Measurements from ENCODE around the gene FAM241A. TPM values are rescaled to one million over a fixed set of nuclear protein-coding genes. Genes with fewer than 3 reads are reported as not detected.

Gene FAM241A
- total and polyA plus RNA-seq, 2 donors (not counting 1 experiment from before 2014, with no cell fraction given), result 1.2 to 1.7 TPM

- Histone ChIP-seq H3K9ac (ENCODE audit: insufficient read depth, low read length) (no peak overlapping the region), H3K4me1 (ENCODE audit: control insufficient read depth, extremely low read depth, insufficient read depth, low read length) (peaks cover 5% of the 10 kb centered on the region), H2AFZ (ENCODE audit: low read length) (no peak overlapping the region), H4K20me1 (ENCODE audit: control insufficient read depth, extremely low read depth, insufficient read depth, low read length) (no peaks in the 10 kb centered on the region), H3K79me2 (ENCODE audit: control insufficient read depth, insufficient read depth, low read length) (no peaks in the 10 kb centered on the region), H3K27me3 (ENCODE audit: control insufficient read depth, insufficient read depth, low read length) (no peaks in the 10 kb centered on the region), H3K4me3 (replicated peaks in 1 of 4; ENCODE audit: control extremely low read depth in 1 of 4, insufficient read depth in 1 of 4, low read depth in 3 of 4, low read length in 4 of 4) (no peak overlapping the region), H3K4me2 (ENCODE audit: extremely low read depth, insufficient read depth, low read length) (no peak overlapping the region), H3K9me3 (ENCODE audit: control insufficient read depth, insufficient read depth, low read depth, low read length) (no peaks in the 10 kb centered on the region), H3K36me3 (ENCODE audit: control insufficient read depth, insufficient read depth, low read length) (no peaks in the 10 kb centered on the region), H3K27ac (ENCODE audit: insufficient read depth, low read length) (no peak overlapping the region)
- TF ChIP-seq EZH2 (IDR thresholded peaks at IDR 0.05; ENCODE audit: low read length, missing control alignments) (no peak), CTCF (conservative IDR thresholded peaks at IDR 0.05 in 1 of 2, IDR thresholded peaks at IDR 0.05 in 1 of 2; ENCODE audit: low read depth in 1 of 2, low read length in 2 of 2) (no peak)
- peak in 1 of 2 donors; percentile 63 for DNase-seq (ENCODE audit: low read depth in 2 of 2)
Observed at GRCh38 chr4:112210777-112211176, 65.5 kb downstream of the FAM241A start.

DNA sequence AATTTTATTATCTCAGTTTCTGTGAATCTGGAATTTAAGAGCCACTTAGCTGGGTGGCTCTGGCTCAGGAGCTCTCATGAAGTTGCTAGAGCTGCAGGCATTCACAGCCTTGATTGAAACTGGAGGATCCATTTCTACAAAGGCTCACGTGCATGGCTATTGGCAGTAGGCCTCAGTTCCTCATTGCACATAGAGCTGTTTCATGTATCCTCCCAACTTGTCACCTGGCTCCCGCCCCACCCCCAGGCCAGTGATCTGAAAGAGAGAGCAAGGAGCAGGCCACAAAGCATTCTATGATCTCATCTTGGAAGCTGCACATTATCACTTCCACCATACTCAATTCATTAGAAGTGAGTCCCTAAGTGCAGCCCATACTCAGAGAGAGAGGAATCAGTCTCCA is 67.8 kb downstream of the FAM241A start:
- Histone ChIP-seq H3K4me1 (ENCODE audit: control insufficient read depth, extremely low read depth, insufficient read depth, low read length) (peaks cover 5% of the 10 kb centered on the region), H2AFZ (ENCODE audit: low read length) (no peak overlapping the region), H3K9ac (ENCODE audit: insufficient read depth, low read length) (no peak overlapping the region), H3K36me3 (ENCODE audit: control insufficient read depth, insufficient read depth, low read length) (no peaks in the 10 kb centered on the region), H3K27me3 (ENCODE audit: control insufficient read depth, insufficient read depth, low read length) (no peaks in the 10 kb centered on the region), H3K27ac (ENCODE audit: insufficient read depth, low read length) (no peak overlapping the region), H3K79me2 (ENCODE audit: control insufficient read depth, insufficient read depth, low read length) (no peaks in the 10 kb centered on the region), H4K20me1 (ENCODE audit: control insufficient read depth, extremely low read depth, insufficient read depth, low read length) (no peaks in the 10 kb centered on the region), H3K4me3 (replicated peaks in 1 of 4; ENCODE audit: control extremely low read depth in 1 of 4, insufficient read depth in 1 of 4, low read depth in 3 of 4, low read length in 4 of 4) (no peak overlapping the region), H3K9me3 (ENCODE audit: control insufficient read depth, insufficient read depth, low read depth, low read length) (no peaks in the 10 kb centered on the region), H3K4me2 (ENCODE audit: extremely low read depth, insufficient read depth, low read length) (no peak overlapping the region)
- peak in 1 of 2 donors; percentile 2 for DNase-seq (ENCODE audit: low read depth in 2 of 2)
- TF ChIP-seq CTCF (conservative IDR thresholded peaks at IDR 0.05 in 1 of 2, IDR thresholded peaks at IDR 0.05 in 1 of 2; ENCODE audit: low read depth in 1 of 2, low read length in 2 of 2), result no peak

- TF ChIP-seq EZH2 (IDR thresholded peaks at IDR 0.05; ENCODE audit: low read length, missing control alignments), result no peak
- peak in 1 of 2 donors; percentile 3 for TF ChIP-seq CTCF (conservative IDR thresholded peaks at IDR 0.05 in 1 of 2, IDR thresholded peaks at IDR 0.05 in 1 of 2; ENCODE audit: low read depth in 1 of 2, low read length in 2 of 2)
- H3K79me2 ChIP-seq (ENCODE audit: control insufficient read depth, insufficient read depth, low read length), result no peaks in the 10 kb centered on the region
- H2AFZ ChIP-seq (ENCODE audit: low read length), result no peak overlapping the region
- H3K4me3 ChIP-seq (replicated peaks in 1 of 4; ENCODE audit: control extremely low read depth in 1 of 4, insufficient read depth in 1 of 4, low read depth in 3 of 4, low read length in 4 of 4), result peak overlapping the region in 1 of 4 experiments; percentile 11
- no peaks in the 10 kb centered on the region for H3K27me3 ChIP-seq (ENCODE audit: control insufficient read depth, insufficient read depth, low read length)
- peak overlapping the region; percentile 57 for H3K27ac ChIP-seq (ENCODE audit: insufficient read depth, low read length)
- H3K9me3 ChIP-seq (ENCODE audit: control insufficient read depth, insufficient read depth, low read depth, low read length), result no peaks in the 10 kb centered on the region
- H3K36me3 ChIP-seq (ENCODE audit: control insufficient read depth, insufficient read depth, low read length), result no peaks in the 10 kb centered on the region
- peaks cover 5% of the 10 kb centered on the region for H3K4me1 ChIP-seq (ENCODE audit: control insufficient read depth, extremely low read depth, insufficient read depth, low read length)
- no peaks in the 10 kb centered on the region for H4K20me1 ChIP-seq (ENCODE audit: control insufficient read depth, extremely low read depth, insufficient read depth, low read length)
- H3K9ac ChIP-seq (ENCODE audit: insufficient read depth, low read length), result no peak overlapping the region
- H3K4me2 ChIP-seq (ENCODE audit: extremely low read depth, insufficient read depth, low read length), result peak overlapping the region; percentile 53
- peak; percentile 59 to 94 for DNase-seq (ENCODE audit: low read depth in 2 of 2)
Observed at GRCh38 chr4:112213856-112214255, 68.6 kb downstream of the FAM241A start.
